Brain microvascular endothelial cell (primary cell): ENCODE results near the gene MAP3K13.
"Not testable (repeated sequence)": the region's sequence is repeated elsewhere in the genome, so short reads cannot be mapped to it uniquely, and the experiment has no call there.

Experiments
- DNase-seq: peaks from one replicate; pipeline ENCODE4 v3.0.0-alpha.2; 2020
- H3K27ac ChIP-seq: fragments of 250-450 bp; sonication (Bioruptor Pico); 2 replicates; pipeline ENCODE4 v1.5.1; 2020; ENCODE audit warnings: mild to moderate bottlenecking, moderate library complexity
- H3K27me3 ChIP-seq: fragments of 250-450 bp; sonication (Bioruptor Pico); replicated peaks from 2 replicates; pipeline ENCODE4 v1.5.1; 2020; ENCODE audit warnings: mild to moderate bottlenecking
- H3K36me3 ChIP-seq: fragments of 250-450 bp; sonication (Bioruptor Pico); replicated peaks from 2 replicates; pipeline ENCODE4 v1.5.1; 2020; ENCODE audit warnings: mild to moderate bottlenecking
- H3K4me3 ChIP-seq: 2 replicates; pipeline ENCODE4 v1.5.1; 2011; ENCODE audit warnings: low read depth, mild to moderate bottlenecking, control low read depth, low read length, moderate library complexity
- in situ Hi-C: cut with HindIII; loops from 2 replicates; pipeline ENCODE4 v1.10.0; 2017; ENCODE audit warnings: low sequenced_read_pairs, low pct_ligation_motif_present
- TF ChIP-seq, protein P1 (sequence below): IDR thresholded peaks from 2 replicates; pipeline ENCODE4 v1.5.1; 2011; ENCODE audit warnings: low read depth, mild to moderate bottlenecking, moderate library complexity, low read length, control low read depth, inconsistent platforms; ENCODE audit errors: missing control alignments

Gene MAP3K13

DNA sequence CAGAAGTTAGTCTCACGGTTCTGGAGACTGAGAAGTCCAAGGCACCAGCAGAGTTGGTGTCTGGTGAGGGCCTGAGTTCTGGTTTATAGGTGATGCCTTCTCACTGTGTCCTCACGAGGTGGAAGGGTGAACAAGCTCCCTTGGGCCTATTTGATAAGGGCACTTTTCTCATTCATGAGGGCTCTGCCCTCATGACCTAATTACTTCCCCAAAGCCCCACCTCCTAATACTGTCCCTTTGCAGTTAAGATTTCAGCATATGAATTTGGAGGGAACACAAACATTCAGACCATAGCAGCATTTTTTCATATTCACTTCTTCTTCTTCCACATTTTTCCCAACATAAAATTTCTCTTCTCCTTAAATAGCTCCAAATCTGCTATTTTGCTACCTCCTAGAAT lies 94.4 kb downstream of the MAP3K13 start:
- Histone ChIP-seq H3K27ac (no peak overlapping the region), H3K4me3 (no peak overlapping the region), H3K27me3 (no peaks in the 10 kb centered on the region), H3K36me3 (no peaks in the 10 kb centered on the region)
- in situ Hi-C loops = no loop called here
- DNase-seq = no peak
- TF ChIP-seq, protein P1, sequence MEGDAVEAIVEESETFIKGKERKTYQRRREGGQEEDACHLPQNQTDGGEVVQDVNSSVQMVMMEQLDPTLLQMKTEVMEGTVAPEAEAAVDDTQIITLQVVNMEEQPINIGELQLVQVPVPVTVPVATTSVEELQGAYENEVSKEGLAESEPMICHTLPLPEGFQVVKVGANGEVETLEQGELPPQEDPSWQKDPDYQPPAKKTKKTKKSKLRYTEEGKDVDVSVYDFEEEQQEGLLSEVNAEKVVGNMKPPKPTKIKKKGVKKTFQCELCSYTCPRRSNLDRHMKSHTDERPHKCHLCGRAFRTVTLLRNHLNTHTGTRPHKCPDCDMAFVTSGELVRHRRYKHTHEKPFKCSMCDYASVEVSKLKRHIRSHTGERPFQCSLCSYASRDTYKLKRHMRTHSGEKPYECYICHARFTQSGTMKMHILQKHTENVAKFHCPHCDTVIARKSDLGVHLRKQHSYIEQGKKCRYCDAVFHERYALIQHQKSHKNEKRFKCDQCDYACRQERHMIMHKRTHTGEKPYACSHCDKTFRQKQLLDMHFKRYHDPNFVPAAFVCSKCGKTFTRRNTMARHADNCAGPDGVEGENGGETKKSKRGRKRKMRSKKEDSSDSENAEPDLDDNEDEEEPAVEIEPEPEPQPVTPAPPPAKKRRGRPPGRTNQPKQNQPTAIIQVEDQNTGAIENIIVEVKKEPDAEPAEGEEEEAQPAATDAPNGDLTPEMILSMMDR = no peak

DNA sequence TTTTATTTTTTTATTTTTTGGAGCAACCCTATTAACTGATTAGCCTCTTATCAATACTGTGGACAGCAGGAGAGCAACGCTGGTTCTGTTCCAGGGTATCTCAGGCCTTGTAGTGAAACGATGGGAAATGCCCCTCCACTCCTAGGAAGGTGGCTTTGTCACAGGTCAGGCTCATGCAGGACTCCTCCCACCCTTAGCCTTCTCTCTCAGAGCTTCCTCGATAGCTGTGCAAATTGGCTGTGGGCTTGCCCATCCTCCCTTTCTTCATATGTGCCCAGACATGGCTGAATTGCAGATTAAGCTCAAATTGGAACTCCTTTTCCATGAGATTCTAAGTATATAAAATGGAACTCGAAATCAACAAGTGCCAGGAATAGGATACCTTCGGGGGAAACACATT lies 97.4 kb downstream of the MAP3K13 start:
- TF ChIP-seq, protein P1 = no peak

DNA sequence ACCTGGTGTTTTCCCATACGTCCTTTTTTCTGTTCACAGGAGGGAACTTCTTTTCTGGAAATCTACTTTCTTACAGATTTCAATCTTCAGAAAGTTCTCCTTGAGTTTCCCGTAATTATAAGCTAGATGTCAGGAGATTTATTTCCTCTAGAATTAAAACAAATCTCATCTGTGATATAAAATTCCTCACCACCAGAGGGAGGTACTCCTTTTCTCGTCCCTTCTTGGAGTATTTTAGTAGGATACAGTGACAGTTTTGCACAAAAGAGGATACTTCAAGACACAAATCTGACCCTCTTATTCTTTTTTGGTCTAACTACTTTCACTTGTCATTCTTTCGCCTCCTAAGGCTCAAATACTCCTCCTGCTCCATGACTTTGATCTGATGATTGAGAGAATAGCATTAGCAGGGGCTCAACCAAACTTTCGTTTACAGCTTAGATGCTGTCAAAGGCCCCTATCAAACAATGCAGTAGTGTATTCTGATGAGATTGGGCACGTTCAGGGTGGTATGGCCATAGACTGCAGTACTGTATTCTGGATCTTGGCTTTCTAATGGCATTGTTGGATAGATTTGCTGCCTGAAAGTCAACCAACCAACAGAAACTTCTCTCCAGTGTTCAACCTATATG lies 97.9 kb downstream of the MAP3K13 start:
- no peaks in the 10 kb centered on the region for H3K36me3 ChIP-seq
- TF ChIP-seq, protein P1 = peak; percentile 41
- no peak overlapping the region for H3K4me3 ChIP-seq
- DNase-seq = no peak
- H3K27me3 ChIP-seq = no peaks in the 10 kb centered on the region
- no peak overlapping the region for H3K27ac ChIP-seq
- in situ Hi-C loops = no loop called here

More for the DNA sequence above, 97.4 kb downstream of the MAP3K13 start:
- H3K36me3 ChIP-seq = no peaks in the 10 kb centered on the region
- H3K27me3 ChIP-seq = no peaks in the 10 kb centered on the region
- in situ Hi-C loops = no loop called here
- no peak for DNase-seq
- no peak overlapping the region for H3K27ac ChIP-seq
- no peak overlapping the region for H3K4me3 ChIP-seq

DNA sequence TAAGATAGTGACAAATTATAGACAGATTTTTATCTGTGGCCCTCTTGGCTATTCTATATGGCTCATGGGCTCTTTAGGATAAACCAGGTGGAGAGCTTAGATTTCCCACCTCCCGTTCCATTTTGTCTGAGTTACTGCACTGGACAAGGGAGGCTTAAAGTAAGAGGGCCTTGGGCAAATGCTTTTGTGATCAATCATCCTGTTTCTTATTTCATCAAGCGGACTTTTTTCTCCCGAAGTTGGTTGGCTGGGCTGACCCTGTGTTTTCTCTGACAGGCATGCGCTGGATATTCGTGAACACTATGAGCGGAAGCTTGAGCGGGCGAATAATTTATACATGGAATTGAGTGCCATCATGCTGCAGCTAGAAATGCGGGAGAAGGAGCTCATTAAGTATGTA lies 102.5 kb downstream of the MAP3K13 start:
- Histone ChIP-seq H3K36me3 (no peaks in the 10 kb centered on the region), H3K27ac (no peak overlapping the region), H3K27me3 (no peaks in the 10 kb centered on the region), H3K4me3 (no peak overlapping the region)
- in situ Hi-C loops = no loop called here
- TF ChIP-seq, protein P1 = no peak
- no peak for DNase-seq

DNA sequence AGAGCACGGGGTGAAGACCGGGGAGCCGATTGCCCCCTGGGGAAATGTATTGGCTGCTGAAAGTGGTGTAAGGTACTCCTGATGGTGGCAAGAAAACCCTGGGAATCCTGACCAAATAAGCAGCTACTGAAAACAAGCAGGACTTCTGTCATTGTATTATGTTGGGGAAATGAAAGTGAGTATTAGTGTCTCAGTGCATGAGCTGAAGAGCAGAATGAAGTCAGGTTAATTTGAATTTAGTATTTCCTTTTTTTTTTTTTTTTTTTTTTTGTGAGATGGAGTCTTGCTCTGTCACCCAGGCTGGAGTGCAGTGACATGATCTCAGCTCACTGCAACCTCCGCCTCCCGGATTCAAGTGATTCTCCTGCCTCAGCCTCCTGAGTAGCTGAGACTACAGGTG lies 103.2 kb downstream of the MAP3K13 start:
- DNase-seq, H3K27me3 ChIP-seq, in situ Hi-C loops, H3K36me3 ChIP-seq, H3K4me3 ChIP-seq, H3K27ac ChIP-seq: not testable (repeated sequence)

DNA sequence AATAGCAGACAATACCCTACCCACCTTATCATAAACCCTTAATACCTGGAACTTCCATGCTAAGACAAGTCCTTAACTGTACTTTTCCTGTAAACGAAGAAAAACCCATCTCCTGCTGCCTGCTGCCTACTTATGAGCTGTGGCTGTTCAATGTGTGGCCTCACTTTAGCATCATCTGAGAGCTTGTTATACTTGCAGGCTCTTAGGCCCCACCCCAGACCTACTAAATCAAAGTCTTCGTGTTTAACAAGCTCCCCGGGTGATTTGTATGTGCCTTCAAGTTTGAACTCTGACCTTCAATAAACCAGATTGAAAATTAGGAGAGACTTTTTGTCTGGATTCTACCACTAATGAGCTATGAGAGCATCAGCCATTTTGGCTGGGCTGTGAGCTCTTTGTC lies 106.6 kb downstream of the MAP3K13 start:
- Histone ChIP-seq H3K27me3 (no peaks in the 10 kb centered on the region), H3K36me3 (no peaks in the 10 kb centered on the region), H3K27ac (no peak overlapping the region), H3K4me3 (no peak overlapping the region)
- no peak for DNase-seq
- TF ChIP-seq, protein P1 = no peak
- in situ Hi-C loops = no loop called here
